OCI-LY3 (cell line): ENCODE data around the gene SLC1A5.

Experiments used
- CTCF ChIP-seq: fragments of 200-600, 300-600 bp; sonication (generic); IDR thresholded peaks from 2 replicates; pipeline ENCODE4 v1.5.1; 2014; ENCODE audit warnings: antibody characterized with exemption, low read length, low read depth
- EZH2phosphoT487 ChIP-seq: fragments of 200-600 bp; shearing (Covaris generic); IDR thresholded peaks from 2 replicates; pipeline ENCODE4 v1.6.1; 2018; ENCODE audit warnings: antibody characterized with exemption, mixed run types, low read depth

- TF ChIP-seq CTCF = no peak
- TF ChIP-seq EZH2phosphoT487 = no peak
Observed at GRCh38 chr19:46773018-46773399, 15.4 kb downstream of the SLC1A5 start.
